NCI-H526 treated with DMSO at 0.1 percent for 48 hours (cell line): Measurements from ENCODE around the gene ESRRG.
A peak's percentile ranks its signal among the peaks of the same experiment; 100 is the strongest.

Experiments used
- DNase-seq: peaks from one replicate; lab custom pipeline; 2025; lab: John Stamatoyannopoulos, UW

ESRRG gene

GRCh38 chr1:216502528-216503162 lies 220.6 kb downstream of the ESRRG start:
- DNase-seq, result peak; percentile 32

- no peak for DNase-seq
Observed at GRCh38 chr1:216500273-216500967, 222.8 kb downstream of the ESRRG start.

- DNase-seq, result no peak
Observed at GRCh38 chr1:216499581-216500272, 223.5 kb downstream of the ESRRG start.

DNA sequence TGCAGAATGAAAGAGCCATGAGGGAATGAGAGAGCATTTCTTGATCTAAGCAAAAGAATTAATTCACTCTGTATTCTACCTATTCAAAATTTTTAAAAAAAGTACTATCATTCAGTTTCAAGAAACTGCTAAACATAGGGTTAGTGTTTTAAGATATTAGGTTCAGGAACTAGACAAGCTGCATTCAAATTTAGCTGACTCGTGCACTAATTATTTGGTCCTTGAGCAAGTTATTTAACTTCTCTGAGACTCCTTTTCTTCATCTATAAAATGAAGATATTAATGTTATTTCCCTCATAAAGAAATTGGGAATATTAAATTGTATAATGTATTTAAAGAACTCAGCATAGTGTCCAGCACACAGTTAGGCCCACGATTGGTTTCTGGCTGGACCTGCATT lies 225.0 kb downstream of the ESRRG start:
- DNase-seq, result no peak

- DNase-seq, result no peak
Observed at GRCh38 chr1:216485042-216485441, 238.2 kb downstream of the ESRRG start.

GRCh38 chr1:216483672-216484401 lies 239.4 kb downstream of the ESRRG start:
- no peak for DNase-seq

GRCh38 chr1:216482620-216483019 lies 240.6 kb downstream of the ESRRG start:
- no peak for DNase-seq

GRCh38 chr1:216478238-216478637 lies 245.0 kb downstream of the ESRRG start:
- DNase-seq, result no peak

GRCh38 chr1:216476341-216476740 lies 246.9 kb downstream of the ESRRG start:
- DNase-seq, result no peak

DNA sequence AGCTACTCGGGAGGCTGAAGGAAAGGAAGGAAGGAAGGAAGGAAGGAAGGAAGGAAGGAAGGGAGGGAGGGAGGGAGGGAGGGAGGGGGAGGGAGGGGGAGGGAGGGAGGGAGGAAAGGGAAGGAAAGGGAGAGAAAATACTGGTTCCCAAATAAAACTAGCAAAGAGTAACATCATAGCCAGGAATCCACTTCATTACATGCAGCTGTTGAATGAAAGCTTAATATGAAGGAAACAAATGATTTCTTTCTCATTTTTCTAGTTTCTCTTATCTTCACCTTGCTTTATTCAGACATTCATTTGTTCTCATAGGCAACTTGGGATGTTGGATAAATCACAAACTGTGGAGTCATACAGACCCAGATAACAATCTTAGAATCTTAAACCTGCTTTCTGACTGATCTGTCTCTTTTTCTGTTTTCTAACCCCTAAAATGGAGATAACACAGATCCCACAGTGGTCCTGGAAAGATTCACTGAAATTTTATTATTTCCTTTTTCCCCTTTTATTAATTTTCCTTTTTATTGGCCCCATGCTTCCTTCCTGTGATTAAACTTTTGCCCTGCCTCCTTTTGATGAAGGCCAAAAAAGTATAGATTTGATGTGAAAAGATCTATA lies 247.5 kb downstream of the ESRRG start:
- DNase-seq, result no peak

- no peak for DNase-seq
Observed at GRCh38 chr1:216466162-216466801, 256.9 kb downstream of the ESRRG start.

DNA sequence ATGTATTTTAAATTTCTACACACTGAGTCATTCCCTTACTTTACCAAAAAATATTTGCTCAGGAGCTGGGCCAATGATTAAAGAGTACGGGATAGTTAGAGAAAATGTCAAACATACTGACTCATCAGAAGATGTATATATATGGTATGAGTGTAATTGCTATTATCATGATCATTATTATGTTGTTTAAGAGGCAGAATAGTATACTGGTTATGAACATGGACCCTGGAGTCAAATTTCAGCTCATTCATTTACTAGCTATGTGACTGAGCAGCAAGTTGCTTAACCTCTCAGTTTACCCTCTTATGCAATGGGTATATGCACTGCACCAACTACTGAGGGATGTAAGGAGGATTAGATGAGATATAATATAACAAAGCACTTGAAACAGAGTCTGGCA lies 258.7 kb downstream of the ESRRG start:
- DNase-seq, result no peak

DNA sequence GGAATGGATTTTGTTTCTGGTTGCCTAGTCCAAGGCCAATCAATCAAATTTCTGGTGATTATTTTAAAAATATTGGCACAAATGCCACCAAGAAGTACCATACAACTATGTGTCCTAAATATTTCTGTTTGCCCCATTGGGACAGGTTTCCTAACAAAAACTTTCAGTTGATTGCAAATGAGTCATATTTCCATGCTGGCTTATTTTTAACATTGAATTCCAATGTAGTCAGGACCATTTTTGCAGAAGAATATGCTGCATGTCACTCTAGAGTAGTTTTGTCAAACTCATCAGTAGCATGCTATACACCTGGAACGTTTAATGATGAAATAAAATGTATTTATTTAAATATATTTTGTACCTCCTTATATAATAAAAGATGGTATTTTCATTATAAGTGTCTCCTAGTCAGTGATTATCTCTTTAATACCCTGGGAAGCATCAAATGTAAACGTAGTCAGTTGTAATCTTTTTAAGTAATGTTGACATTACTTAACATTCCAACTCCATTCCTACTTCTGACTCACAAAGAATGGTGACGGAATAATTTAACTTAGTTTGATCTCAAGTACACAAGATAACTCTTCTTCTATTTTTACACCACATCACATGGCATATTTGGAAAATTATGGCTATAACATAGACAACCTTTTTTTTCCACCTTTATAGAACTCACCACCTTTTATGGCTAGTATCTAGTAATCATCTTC lies 261.0 kb downstream of the ESRRG start:
- DNase-seq, result no peak

DNA sequence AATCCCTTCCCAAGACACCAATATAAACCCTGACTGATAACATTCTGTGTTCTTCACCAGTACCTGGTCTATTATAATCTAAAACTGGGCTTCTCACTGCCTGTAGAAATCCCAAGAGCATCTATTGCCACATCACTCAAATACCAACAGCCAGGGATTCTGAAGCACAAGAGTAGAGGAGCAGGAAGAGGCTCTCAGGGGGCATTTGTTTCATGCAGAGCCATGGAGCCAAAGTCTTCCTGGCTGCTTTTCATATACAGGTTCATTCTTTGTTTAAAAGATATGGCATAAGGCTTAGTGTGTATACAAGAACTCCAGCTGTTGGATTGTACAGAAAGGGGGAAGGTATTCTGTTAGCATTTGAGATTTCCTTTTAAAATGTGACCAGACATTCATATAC lies 261.8 kb downstream of the ESRRG start:
- DNase-seq, result no peak

DNA sequence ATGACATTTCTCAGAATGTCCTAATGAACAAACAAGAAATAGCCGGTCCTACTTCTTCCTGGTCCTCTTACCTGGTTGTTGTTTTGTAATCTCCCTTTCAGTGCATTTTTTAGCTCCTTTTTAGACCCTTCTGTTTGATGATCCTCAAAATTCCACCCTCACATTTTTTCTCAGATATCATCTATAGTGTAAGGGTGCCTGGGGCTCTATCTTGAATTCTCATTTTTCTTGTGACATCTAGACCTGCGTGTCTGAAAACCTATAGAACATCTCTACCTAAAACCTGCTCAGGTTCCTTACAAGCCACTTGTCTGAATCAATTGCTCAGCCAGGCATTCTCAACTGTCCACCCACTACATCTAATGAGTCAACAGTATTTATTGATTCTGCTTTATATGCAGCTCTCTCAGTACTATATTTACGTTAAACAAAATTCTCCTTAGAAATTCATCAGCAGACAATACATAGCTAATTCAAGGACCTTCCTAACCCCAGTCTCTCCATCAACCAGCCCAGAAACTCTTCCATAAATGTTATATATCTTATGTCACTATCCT lies 263.5 kb downstream of the ESRRG start:
- DNase-seq, result no peak

- DNase-seq, result no peak
Observed at GRCh38 chr1:216458812-216459211, 264.4 kb downstream of the ESRRG start.

- no peak for DNase-seq
Observed at GRCh38 chr1:216457356-216457755, 265.9 kb downstream of the ESRRG start.

GRCh38 chr1:216456682-216457081 lies 266.5 kb downstream of the ESRRG start:
- no peak for DNase-seq

GRCh38 chr1:216453777-216454176 lies 269.5 kb downstream of the ESRRG start:
- no peak for DNase-seq
